ENCODE data around the gene SLC34A3.

SLC34A3 gene

GRCh38 chr9:137230705-137231371, at the start of gene SLC34A3:
Gene SLC34A3 (plus strand): TSS chr9:137230901. CDS start chr9:137231703, 802 bp downstream.
- DNase-seq (ENCODE audit: low read depth), result no peak

- no peak for DNase-seq (ENCODE audit: low read depth)
Observed at GRCh38 chr9:137181680-137182079, 49.0 kb upstream of the SLC34A3 start.

- DNase-seq (ENCODE audit: low read depth), result no peak
Observed at GRCh38 chr9:137182836-137183235, 47.9 kb upstream of the SLC34A3 start.

GRCh38 chr9:137183980-137184595, 46.6 kb upstream of the SLC34A3 start:
- no peak for DNase-seq (ENCODE audit: low read depth)

GRCh38 chr9:137184881-137185660, 45.6 kb upstream of the SLC34A3 start:
- DNase-seq (ENCODE audit: low read depth), result no peak

GRCh38 chr9:137185921-137186320, 44.8 kb upstream of the SLC34A3 start:
- DNase-seq (ENCODE audit: low read depth), result no peak

- DNase-seq (ENCODE audit: low read depth), result no peak
Observed at GRCh38 chr9:137186385-137186784, 44.3 kb upstream of the SLC34A3 start.

GRCh38 chr9:137187386-137187785, 43.3 kb upstream of the SLC34A3 start:
- no peak for DNase-seq (ENCODE audit: low read depth)

GRCh38 chr9:137188086-137188489, 42.6 kb upstream of the SLC34A3 start:
- no peak for DNase-seq (ENCODE audit: low read depth)

GRCh38 chr9:137188490-137189296, 42.0 kb upstream of the SLC34A3 start, which contains the start of the genes ANAPC2 and SSNA1:
Gene ANAPC2 (minus strand): TSS chr9:137188560. CDS start chr9:137188532, 28 bp downstream.
Gene SSNA1 (plus strand): TSS chr9:137188676. CDS start chr9:137188727, 51 bp downstream.
- peak; percentile 88 for DNase-seq (ENCODE audit: low read depth)

- no peak for DNase-seq (ENCODE audit: low read depth)
Observed at GRCh38 chr9:137189297-137190295, 41.1 kb upstream of the SLC34A3 start.

- no peak for DNase-seq (ENCODE audit: low read depth)
Observed at GRCh38 chr9:137190315-137190856, 40.3 kb upstream of the SLC34A3 start.

- no peak for DNase-seq (ENCODE audit: low read depth)
Observed at GRCh38 chr9:137191245-137191644, 39.5 kb upstream of the SLC34A3 start.

- no peak for DNase-seq (ENCODE audit: low read depth)
Observed at GRCh38 chr9:137191691-137192447, 38.8 kb upstream of the SLC34A3 start.

- no peak for DNase-seq (ENCODE audit: low read depth)
Observed at GRCh38 chr9:137192448-137192780, 38.3 kb upstream of the SLC34A3 start.

GRCh38 chr9:137192859-137193258, 37.8 kb upstream of the SLC34A3 start:
- DNase-seq (ENCODE audit: low read depth), result no peak

- DNase-seq (ENCODE audit: low read depth), result no peak
Observed at GRCh38 chr9:137193771-137194170, 36.9 kb upstream of the SLC34A3 start.

- DNase-seq (ENCODE audit: low read depth), result no peak
Observed at GRCh38 chr9:137194388-137194787, 36.3 kb upstream of the SLC34A3 start.

- DNase-seq (ENCODE audit: low read depth), result no peak
Observed at GRCh38 chr9:137194909-137195308, 35.8 kb upstream of the SLC34A3 start.
